ENCODE data around the gene TSPAN16. TPM values are rescaled to one million over a fixed set of nuclear protein-coding genes. Genes with fewer than 3 reads are reported as not detected.
A peak's percentile ranks its signal among the peaks of the same experiment; 100 is the strongest.

Gene TSPAN16
- total and polyA plus RNA-seq, 11 donors: not detected

- Histone ChIP-seq H3K4me3 (no peak overlapping the region), H3K36me3 (no peaks in the 10 kb centered on the region), H3K27ac (peak overlapping the region; percentile 46 to 98 (median 85)), H3K4me1 (peaks cover 4 to 46% (median 33%) of the 10 kb centered on the region in 12 donors), H3K9me3 (no peaks in the 10 kb centered on the region), H3K27me3 (peaks cover 0 to 10% (median 0%) of the 10 kb centered on the region in 9 donors)
- WGBS, 4 donors: 58 to 67% (median 63%) methylated on average over 16 to 19 of the region's 19 CpGs
- TF ChIP-seq, protein P1, sequence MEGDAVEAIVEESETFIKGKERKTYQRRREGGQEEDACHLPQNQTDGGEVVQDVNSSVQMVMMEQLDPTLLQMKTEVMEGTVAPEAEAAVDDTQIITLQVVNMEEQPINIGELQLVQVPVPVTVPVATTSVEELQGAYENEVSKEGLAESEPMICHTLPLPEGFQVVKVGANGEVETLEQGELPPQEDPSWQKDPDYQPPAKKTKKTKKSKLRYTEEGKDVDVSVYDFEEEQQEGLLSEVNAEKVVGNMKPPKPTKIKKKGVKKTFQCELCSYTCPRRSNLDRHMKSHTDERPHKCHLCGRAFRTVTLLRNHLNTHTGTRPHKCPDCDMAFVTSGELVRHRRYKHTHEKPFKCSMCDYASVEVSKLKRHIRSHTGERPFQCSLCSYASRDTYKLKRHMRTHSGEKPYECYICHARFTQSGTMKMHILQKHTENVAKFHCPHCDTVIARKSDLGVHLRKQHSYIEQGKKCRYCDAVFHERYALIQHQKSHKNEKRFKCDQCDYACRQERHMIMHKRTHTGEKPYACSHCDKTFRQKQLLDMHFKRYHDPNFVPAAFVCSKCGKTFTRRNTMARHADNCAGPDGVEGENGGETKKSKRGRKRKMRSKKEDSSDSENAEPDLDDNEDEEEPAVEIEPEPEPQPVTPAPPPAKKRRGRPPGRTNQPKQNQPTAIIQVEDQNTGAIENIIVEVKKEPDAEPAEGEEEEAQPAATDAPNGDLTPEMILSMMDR (IDR thresholded peaks at IDR 0.05): no peak
- peak in 1 of 2 donors; percentile 38 for TF ChIP-seq POLR2A (IDR thresholded peaks at IDR 0.05)
- ATAC-seq (peak; percentile 17 to 77 (median 58)), DNase-seq (peak; percentile 63 to 81 (median 74))
- intact Hi-C loops (cut with DNase I): no loop called here
Measured at GRCh38 chr19:11264452-11265176, 31.3 kb upstream of the TSPAN16 start.

DNA sequence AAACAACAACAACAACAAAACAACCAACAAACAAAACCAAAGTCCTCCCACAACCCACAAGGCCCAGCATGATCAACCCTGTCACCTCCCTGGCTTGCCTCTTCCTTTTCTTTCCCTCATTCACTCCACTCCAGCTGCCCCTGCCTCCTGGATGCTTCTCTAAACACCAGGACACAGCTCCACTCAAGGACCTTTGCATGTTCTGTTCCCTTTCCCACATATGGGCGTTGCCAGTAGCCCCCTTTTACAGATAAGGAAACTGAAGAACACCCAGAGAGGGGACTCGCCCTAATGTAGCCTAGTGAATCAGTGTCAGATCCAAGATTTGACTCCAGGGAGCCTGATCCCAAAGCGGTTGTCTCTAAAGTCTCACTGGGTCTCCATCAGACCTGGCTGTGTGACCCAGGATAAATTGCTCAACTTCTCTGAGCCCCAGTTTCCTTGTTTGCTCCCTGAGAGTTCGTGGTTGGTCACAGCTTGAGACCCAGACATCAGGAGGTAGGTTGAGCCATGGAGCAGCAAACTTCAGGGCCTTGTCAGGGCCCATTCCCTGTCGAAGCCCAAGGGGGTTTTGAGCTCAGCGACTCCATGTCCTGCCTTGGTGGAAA lies 30.7 kb upstream of the TSPAN16 start:
- DNase-seq (no peak), ATAC-seq (no peak)
- Histone ChIP-seq H3K4me1 (peaks cover 4 to 50% (median 32%) of the 10 kb centered on the region in 12 donors), H3K4me3 (no peak overlapping the region), H3K36me3 (no peaks in the 10 kb centered on the region), H3K9me3 (no peaks in the 10 kb centered on the region), H3K27ac (peak overlapping the region; percentile 46 to 98 (median 83)), H3K27me3 (peaks cover 0 to 10% (median 0%) of the 10 kb centered on the region in 9 donors)
- 87 to 93% (median 90%) methylated on average over 6 of the region's 6 CpGs for WGBS, 4 donors
- TF ChIP-seq, protein P1 (IDR thresholded peaks at IDR 0.05): no peak
- TF ChIP-seq POLR2A (IDR thresholded peaks at IDR 0.05): no peak
- intact Hi-C loops (cut with DNase I): no loop called here

GRCh38 chr19:11265785-11266236 lies 30.1 kb upstream of the TSPAN16 start:
- Histone ChIP-seq H3K36me3 (no peaks in the 10 kb centered on the region), H3K27ac (peak overlapping the region in 7 of 12 donors; percentile 66 to 98 (median 94)), H3K4me3 (no peak overlapping the region), H3K27me3 (peaks cover 0 to 10% (median 0%) of the 10 kb centered on the region in 9 donors), H3K9me3 (no peaks in the 10 kb centered on the region), H3K4me1 (peaks cover 4 to 50% (median 31%) of the 10 kb centered on the region in 12 donors)
- no peak for DNase-seq
- WGBS, 4 donors: 72 to 82% (median 74%) methylated on average over 10 to 11 of the region's 11 CpGs
- TF ChIP-seq, protein P1 (IDR thresholded peaks at IDR 0.05): no peak
- TF ChIP-seq POLR2A (IDR thresholded peaks at IDR 0.05): no peak
- intact Hi-C loops (cut with DNase I): no loop called here
- ATAC-seq: no peak

Data from heart left ventricle (tissue), 16 donors.